ENCODE data around the gene RNF115.
A peak's percentile ranks its signal among the peaks of the same experiment; 100 is the strongest.
"Not testable (repeated sequence)": the region's sequence is repeated elsewhere in the genome, so short reads cannot be mapped to it uniquely, and the experiment has no call there.

The RNF115 gene

DNA sequence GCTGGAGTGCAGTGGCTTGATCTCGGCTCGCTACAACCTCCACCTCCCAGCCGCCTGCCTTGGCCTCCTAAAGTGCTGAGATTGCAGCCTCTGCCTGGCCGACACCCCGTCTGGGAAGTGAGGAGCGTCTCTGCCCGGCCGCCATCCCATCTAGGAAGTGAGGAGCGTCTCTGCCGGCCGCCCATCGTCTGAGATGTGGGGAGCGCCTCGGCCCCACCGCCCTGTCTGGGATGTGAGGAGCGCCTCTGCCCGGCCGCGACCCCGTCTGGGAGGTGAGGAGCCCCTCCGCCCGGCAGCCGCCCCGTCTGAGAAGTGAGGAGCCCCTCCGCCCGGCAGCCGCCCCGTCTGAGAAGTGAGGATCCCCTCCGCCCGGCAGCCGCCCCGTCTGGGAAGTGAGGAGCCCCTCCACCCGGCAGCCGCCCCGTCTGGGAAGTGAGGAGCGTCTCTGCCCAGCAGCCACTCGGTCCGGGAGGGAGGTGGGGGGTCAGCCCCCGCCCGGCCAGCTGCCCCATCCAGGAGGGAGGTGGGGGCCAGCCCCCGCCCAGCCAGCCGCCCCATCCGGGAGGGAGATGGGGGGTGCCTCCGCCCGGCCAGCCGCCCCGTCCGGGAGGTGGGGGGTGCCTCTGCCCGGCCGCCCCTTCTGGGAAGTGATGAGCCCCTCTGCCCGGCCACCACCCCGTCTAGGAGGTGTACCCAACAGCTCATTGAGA is 59.5 kb downstream of the RNF115 start:
- H3K27me3 ChIP-seq (ENCODE audit: insufficient read depth, low read length, poor library complexity); H4K20me1 ChIP-seq (ENCODE audit: insufficient read depth, low read length); ATAC-seq (ENCODE audit: insufficient read depth, low read depth); H3K79me2 ChIP-seq (ENCODE audit: insufficient read depth, low read length); H3K4me1 ChIP-seq (ENCODE audit: insufficient read depth, low read length); H2AFZ ChIP-seq (ENCODE audit: low read depth, low read length); H3K27ac ChIP-seq (ENCODE audit: low read length); H3K9ac ChIP-seq (ENCODE audit: low read depth, low read length); H3K4me2 ChIP-seq (ENCODE audit: insufficient read depth, low read length); DNase-seq; H3K4me3 ChIP-seq (ENCODE audit: low read depth in 1 of 2, low read length in 2 of 2): not testable (repeated sequence)
- Histone ChIP-seq H3K36me3 (ENCODE audit: insufficient read depth, low read length) (peaks cover 63% of the 10 kb centered on the region), H3K9me3 (ENCODE audit: insufficient read depth, low read length, severe bottlenecking) (peaks cover 20% of the 10 kb centered on the region)

DNA sequence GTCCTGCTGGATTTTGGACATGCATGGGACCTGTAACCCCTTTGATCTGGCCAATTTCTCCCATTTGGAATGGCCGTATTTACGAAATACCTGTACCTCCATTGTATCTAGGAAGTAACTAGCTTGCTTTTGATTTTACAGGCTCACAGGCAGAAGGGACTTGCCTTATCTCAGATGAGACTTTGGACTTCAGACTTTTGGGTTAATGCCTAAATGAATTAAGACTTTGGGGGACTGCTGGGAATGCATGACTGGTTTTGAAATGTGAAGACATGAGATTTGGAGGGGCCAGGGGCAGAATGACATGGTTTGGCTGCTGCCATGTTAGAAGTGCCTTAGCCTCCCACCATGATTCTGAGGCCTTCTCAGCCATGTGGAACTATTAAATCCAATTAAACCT is 61.9 kb downstream of the RNF115 start:
- not testable (repeated sequence) for H3K4me3 ChIP-seq (ENCODE audit: low read depth in 1 of 2, low read length in 2 of 2); H3K27ac ChIP-seq (ENCODE audit: low read length); H4K20me1 ChIP-seq (ENCODE audit: insufficient read depth, low read length); H3K9ac ChIP-seq (ENCODE audit: low read depth, low read length); H3K27me3 ChIP-seq (ENCODE audit: insufficient read depth, low read length, poor library complexity); DNase-seq; H3K79me2 ChIP-seq (ENCODE audit: insufficient read depth, low read length); H3K4me1 ChIP-seq (ENCODE audit: insufficient read depth, low read length); ATAC-seq (ENCODE audit: insufficient read depth, low read depth); H3K4me2 ChIP-seq (ENCODE audit: insufficient read depth, low read length); H2AFZ ChIP-seq (ENCODE audit: low read depth, low read length)
- peaks cover 58% of the 10 kb centered on the region for H3K36me3 ChIP-seq (ENCODE audit: insufficient read depth, low read length)
- peaks cover 20% of the 10 kb centered on the region for H3K9me3 ChIP-seq (ENCODE audit: insufficient read depth, low read length, severe bottlenecking)

DNA sequence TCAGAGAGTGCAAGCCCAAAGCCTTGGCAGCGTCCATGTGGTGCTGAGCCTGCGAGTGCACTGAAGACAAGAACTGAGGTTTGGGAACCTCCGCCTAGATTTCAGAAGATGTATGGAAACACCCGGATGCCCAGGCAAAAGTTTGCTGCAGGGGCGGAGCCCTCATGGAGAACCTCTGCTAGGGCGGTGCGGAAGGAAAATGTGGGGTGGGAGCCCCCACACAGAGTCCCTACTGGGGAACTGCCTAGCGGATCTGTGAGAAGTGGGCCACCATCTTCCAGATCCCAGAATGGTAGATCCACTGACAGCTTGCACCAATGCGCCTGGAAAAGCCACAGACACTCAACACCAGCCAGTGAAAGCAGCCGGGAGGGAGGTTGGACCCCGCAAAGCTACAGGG is 62.4 kb downstream of the RNF115 start:
- DNase-seq = peak; percentile 19
- H3K4me2 ChIP-seq (ENCODE audit: insufficient read depth, low read length); H3K79me2 ChIP-seq (ENCODE audit: insufficient read depth, low read length); H3K4me3 ChIP-seq (ENCODE audit: low read depth in 1 of 2, low read length in 2 of 2); H2AFZ ChIP-seq (ENCODE audit: low read depth, low read length); H3K4me1 ChIP-seq (ENCODE audit: insufficient read depth, low read length); H4K20me1 ChIP-seq (ENCODE audit: insufficient read depth, low read length); H3K9ac ChIP-seq (ENCODE audit: low read depth, low read length); H3K27me3 ChIP-seq (ENCODE audit: insufficient read depth, low read length, poor library complexity); H3K27ac ChIP-seq (ENCODE audit: low read length); ATAC-seq (ENCODE audit: insufficient read depth, low read depth): not testable (repeated sequence)
- peaks cover 59% of the 10 kb centered on the region for H3K36me3 ChIP-seq (ENCODE audit: insufficient read depth, low read length)
- peaks cover 20% of the 10 kb centered on the region for H3K9me3 ChIP-seq (ENCODE audit: insufficient read depth, low read length, severe bottlenecking)

DNA sequence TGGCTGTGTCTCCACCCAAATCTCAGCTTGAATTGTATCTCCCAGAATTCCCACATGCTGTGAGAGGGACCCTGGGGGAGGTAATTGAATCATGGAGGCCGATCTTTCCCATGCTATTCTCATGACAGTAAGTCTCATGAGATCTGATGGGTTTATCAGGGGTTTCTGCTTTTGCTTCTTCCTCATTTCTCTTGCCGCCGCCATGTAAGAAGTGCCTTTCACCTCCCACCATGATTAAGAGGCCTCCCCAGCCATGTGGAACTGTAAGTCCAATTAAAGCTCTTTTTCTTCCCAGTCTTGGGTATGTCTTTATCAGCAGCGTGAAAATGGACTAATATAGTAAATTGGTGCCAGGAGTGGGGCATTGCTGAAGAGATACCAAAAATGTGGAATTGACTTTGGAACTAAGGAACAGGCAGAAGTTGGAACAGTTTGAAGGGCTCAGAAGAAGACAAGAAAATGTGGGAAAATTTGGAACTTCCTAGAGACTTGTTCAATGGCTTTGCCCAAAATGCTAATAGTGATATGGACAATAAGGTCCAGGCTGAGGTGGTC is 63.4 kb downstream of the RNF115 start:
- not testable (repeated sequence) for H3K27ac ChIP-seq (ENCODE audit: low read length); ATAC-seq (ENCODE audit: insufficient read depth, low read depth); H3K4me3 ChIP-seq (ENCODE audit: low read depth in 1 of 2, low read length in 2 of 2); H3K9ac ChIP-seq (ENCODE audit: low read depth, low read length); H3K27me3 ChIP-seq (ENCODE audit: insufficient read depth, low read length, poor library complexity); H3K4me1 ChIP-seq (ENCODE audit: insufficient read depth, low read length); H2AFZ ChIP-seq (ENCODE audit: low read depth, low read length); H4K20me1 ChIP-seq (ENCODE audit: insufficient read depth, low read length); DNase-seq; H3K4me2 ChIP-seq (ENCODE audit: insufficient read depth, low read length); H3K79me2 ChIP-seq (ENCODE audit: insufficient read depth, low read length)
- Histone ChIP-seq H3K36me3 (ENCODE audit: insufficient read depth, low read length) (peaks cover 65% of the 10 kb centered on the region), H3K9me3 (ENCODE audit: insufficient read depth, low read length, severe bottlenecking) (peaks cover 20% of the 10 kb centered on the region)

DNA sequence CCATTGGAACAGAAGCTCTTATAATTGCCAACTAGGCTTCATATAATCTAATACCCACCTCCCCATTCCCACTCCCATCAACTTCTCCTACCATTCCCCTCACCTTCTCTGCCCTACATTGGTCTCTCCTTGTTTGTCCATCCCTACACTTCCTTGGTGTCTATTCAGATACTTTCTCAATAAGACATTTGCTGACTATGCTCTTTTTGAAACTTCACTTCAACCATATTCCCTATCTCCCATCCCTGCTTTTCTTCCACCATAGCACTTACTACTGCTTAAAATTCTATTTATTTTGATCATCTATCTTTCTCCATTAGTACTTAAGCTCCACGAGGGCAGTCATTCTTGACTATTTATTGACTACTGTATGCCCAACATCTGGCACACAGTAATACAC is 64.2 kb downstream of the RNF115 start:
- Histone ChIP-seq H4K20me1 (ENCODE audit: insufficient read depth, low read length) (no peaks in the 10 kb centered on the region), H3K27me3 (ENCODE audit: insufficient read depth, low read length, poor library complexity) (no peaks in the 10 kb centered on the region), H3K27ac (ENCODE audit: low read length) (no peak overlapping the region), H3K36me3 (ENCODE audit: insufficient read depth, low read length) (peaks cover 67% of the 10 kb centered on the region), H3K4me2 (ENCODE audit: insufficient read depth, low read length) (no peak overlapping the region), H3K9ac (ENCODE audit: low read depth, low read length) (no peak overlapping the region), H3K4me3 (ENCODE audit: low read depth in 1 of 2, low read length in 2 of 2) (no peak overlapping the region), H2AFZ (ENCODE audit: low read depth, low read length) (no peak overlapping the region), H3K79me2 (ENCODE audit: insufficient read depth, low read length) (no peaks in the 10 kb centered on the region), H3K9me3 (ENCODE audit: insufficient read depth, low read length, severe bottlenecking) (peaks cover 20% of the 10 kb centered on the region), H3K4me1 (ENCODE audit: insufficient read depth, low read length) (no peaks in the 10 kb centered on the region)
- no peak for ATAC-seq (ENCODE audit: insufficient read depth, low read depth)
- TF ChIP-seq, protein P1, sequence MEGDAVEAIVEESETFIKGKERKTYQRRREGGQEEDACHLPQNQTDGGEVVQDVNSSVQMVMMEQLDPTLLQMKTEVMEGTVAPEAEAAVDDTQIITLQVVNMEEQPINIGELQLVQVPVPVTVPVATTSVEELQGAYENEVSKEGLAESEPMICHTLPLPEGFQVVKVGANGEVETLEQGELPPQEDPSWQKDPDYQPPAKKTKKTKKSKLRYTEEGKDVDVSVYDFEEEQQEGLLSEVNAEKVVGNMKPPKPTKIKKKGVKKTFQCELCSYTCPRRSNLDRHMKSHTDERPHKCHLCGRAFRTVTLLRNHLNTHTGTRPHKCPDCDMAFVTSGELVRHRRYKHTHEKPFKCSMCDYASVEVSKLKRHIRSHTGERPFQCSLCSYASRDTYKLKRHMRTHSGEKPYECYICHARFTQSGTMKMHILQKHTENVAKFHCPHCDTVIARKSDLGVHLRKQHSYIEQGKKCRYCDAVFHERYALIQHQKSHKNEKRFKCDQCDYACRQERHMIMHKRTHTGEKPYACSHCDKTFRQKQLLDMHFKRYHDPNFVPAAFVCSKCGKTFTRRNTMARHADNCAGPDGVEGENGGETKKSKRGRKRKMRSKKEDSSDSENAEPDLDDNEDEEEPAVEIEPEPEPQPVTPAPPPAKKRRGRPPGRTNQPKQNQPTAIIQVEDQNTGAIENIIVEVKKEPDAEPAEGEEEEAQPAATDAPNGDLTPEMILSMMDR (IDR thresholded peaks at IDR 0.05; ENCODE audit: borderline replicate concordance, extremely low read depth, low read length, poor library complexity, severe bottlenecking) = no peak
- TF ChIP-seq EZH2 (IDR thresholded peaks at IDR 0.05; ENCODE audit: borderline replicate concordance, low read depth, low read length, severe bottlenecking) = no peak
- DNase-seq = no peak

Data from DND-41 (cell line).